A673 (cell line): ENCODE data around the gene LTC4S. TPM values are rescaled to one million over a fixed set of nuclear protein-coding genes. Genes with fewer than 3 reads are reported as not detected.

Source experiments
- BruUV-seq: library from RNA; stranded (reverse); fragments of 400-500 nt; replicated peaks from 2 replicates; lab custom pipeline; 2021; lab: Mats Ljungman, UMichigan
- CTCF ChIA-PET: fragments of 300-600 bp; sonication (Branson Sonifier 250); formaldehyde crosslinking; loops from one replicate; lab custom pipeline; 2022; ENCODE audit warnings: antibody characterized with exemption; lab: Charles Lee
- POLR2A ChIA-PET: fragments of 300-600 bp; sonication (Branson Sonifier 250); formaldehyde crosslinking; loops from one replicate; lab custom pipeline; 2022; ENCODE audit warnings: antibody characterized with exemption; ENCODE audit not compliant: low non-redundant PET; lab: Charles Lee
- DNase-seq: peaks from one replicate; pipeline ENCODE4 v3.0.0-alpha.2; 2015; ENCODE audit warnings: low spot score
- H3K27ac ChIP-seq: fragments of 200-600 bp; sonication (generic); 2 replicates; pipeline ENCODE4 v1.5.1; 2016; ENCODE audit warnings: mixed run types, low read depth, mild to moderate bottlenecking, mixed read lengths, antibody characterized with exemption, low read length; ENCODE audit not compliant: poor library complexity, severe bottlenecking
- H3K27me3 ChIP-seq: fragments of 200-600 bp; sonication (generic); replicated peaks from 2 replicates; pipeline ENCODE4 v1.6.1; 2017; ENCODE audit warnings: mixed run types, low read depth, mild to moderate bottlenecking, mixed read lengths, antibody characterized with exemption, low read length; ENCODE audit not compliant: insufficient read depth, poor library complexity
- H3K36me3 ChIP-seq: fragments of 200-600 bp; sonication (generic); 2 replicates; pipeline ENCODE4 v1.6.1; 2016; ENCODE audit warnings: mixed run types, mild to moderate bottlenecking, mixed read lengths, antibody characterized with exemption, low read length; ENCODE audit not compliant: insufficient read depth, poor library complexity, severe bottlenecking
- H3K4me1 ChIP-seq: fragments of 200-600 bp; sonication (generic); 2 replicates; pipeline ENCODE4 v1.6.1; 2017; ENCODE audit warnings: mixed run types, mild to moderate bottlenecking, mixed read lengths, antibody characterized with exemption, low read length; ENCODE audit not compliant: insufficient read depth, poor library complexity, severe bottlenecking
- H3K4me3 ChIP-seq: fragments of 200-600 bp; sonication (generic); 2 replicates; pipeline ENCODE4 v1.5.1; 2016; ENCODE audit warnings: low read depth, mixed run types, mild to moderate bottlenecking, mixed read lengths, low read length; ENCODE audit not compliant: poor library complexity, severe bottlenecking
- H3K9me3 ChIP-seq: fragments of 200-600 bp; sonication (generic); 2 replicates; pipeline ENCODE4 v1.6.1; 2016; ENCODE audit warnings: mixed run types, low read depth, mild to moderate bottlenecking, mixed read lengths, antibody characterized with exemption, low read length; ENCODE audit not compliant: poor library complexity, severe bottlenecking
- CTCF ChIP-seq: fragments of 300-800, 200-600 bp; sonication (generic); conservative IDR thresholded peaks from 2 replicates; pipeline ENCODE4 v1.5.1; 2017; ENCODE audit warnings: low read depth, mild to moderate bottlenecking, antibody characterized with exemption, low read length, moderate library complexity, mixed read lengths
- EZH2 ChIP-seq: fragments of 200-600 bp; sonication (generic); IDR thresholded peaks from 2 replicates; pipeline ENCODE4 v1.6.1; 2017; ENCODE audit warnings: borderline replicate concordance, low read depth, mild to moderate bottlenecking, mixed read lengths, antibody characterized with exemption, low read length; ENCODE audit not compliant: poor library complexity, severe bottlenecking
- intact Hi-C: fragments of 100-400 bp; cut with micrococcal nuclease; formaldehyde crosslinking; loops from one replicate; pipeline ENCODE4 v1.10.0; 2022; ENCODE audit not compliant: unreplicated experiment
- total RNA-seq: library from RNA; stranded (reverse); gene quantifications from 2 replicates; pipeline ENCODE4 v1.2.3, GENCODE V29; 2021

The LTC4S gene
- total RNA-seq, 1 experiment from 2014 or later: 0.58 TPM

GRCh38 chr5:179769271-179769670 is 24.5 kb upstream of the LTC4S start:
- Histone ChIP-seq H3K27me3 (no peaks in the 10 kb centered on the region), H3K27ac (no peak overlapping the region), H3K9me3 (no peaks in the 10 kb centered on the region), H3K4me3 (no peak overlapping the region), H3K4me1 (peaks cover 25% of the 10 kb centered on the region), H3K36me3 (peaks cover 62% of the 10 kb centered on the region)
- BruUV-seq: no TSS peak
- ChIA-PET CTCF (no interaction called here), POLR2A (no interaction called here)
- intact Hi-C loops: no loop called here
- DNase-seq: no peak
- no peak for TF ChIP-seq CTCF
- TF ChIP-seq EZH2: no peak

- H3K36me3 ChIP-seq: peaks cover 68% of the 10 kb centered on the region
- TF ChIP-seq CTCF: no peak
- POLR2A ChIA-PET: no interaction called here
- intact Hi-C loops: no loop called here
- no peak for DNase-seq
- no peak overlapping the region for H3K27ac ChIP-seq
- no peaks in the 10 kb centered on the region for H3K9me3 ChIP-seq
- CTCF ChIA-PET: no interaction called here
- BruUV-seq: no TSS peak
- H3K4me1 ChIP-seq: peaks cover 24% of the 10 kb centered on the region
- H3K4me3 ChIP-seq: no peak overlapping the region
- H3K27me3 ChIP-seq: no peaks in the 10 kb centered on the region
Measured at GRCh38 chr5:179769796-179770195, 24.0 kb upstream of the LTC4S start.

- H3K27me3 ChIP-seq: no peaks in the 10 kb centered on the region
- intact Hi-C loops: no loop called here
- no peak for TF ChIP-seq EZH2
- no peak for TF ChIP-seq CTCF
- H3K4me1 ChIP-seq: peaks cover 10% of the 10 kb centered on the region
- no peak overlapping the region for H3K4me3 ChIP-seq
- H3K9me3 ChIP-seq: no peaks in the 10 kb centered on the region
- no peak for DNase-seq
- no peak overlapping the region for H3K27ac ChIP-seq
- BruUV-seq: no TSS peak
- POLR2A ChIA-PET: no interaction called here
- peaks cover 58% of the 10 kb centered on the region for H3K36me3 ChIP-seq
- CTCF ChIA-PET: interaction anchor here (1.0 kb wide), 1 partner anchor 8 kb away, joined by 3 read pairs; no protein-coding TSS in a partner anchor
Measured at GRCh38 chr5:179771311-179771895, 22.4 kb upstream of the LTC4S start.
